ENCODE results near the gene GAA. TPM values are rescaled to one million over a fixed set of nuclear protein-coding genes. Genes with fewer than 3 reads are reported as not detected.

GAA gene
- 28.9 and 30.3 TPM in 2 replicates for total RNA-seq (2021)
- long read RNA-seq, transcript GAA-201 (20 exons, 3,626 nt), result minor isoform, 34 of 230 reads
- long read RNA-seq, transcript GAA-202 (21 exons, 3,549 nt), result major isoform, 79 of 230 reads
- long read RNA-seq, partial matches to known transcripts, result 34 of 230 reads
- long read RNA-seq, other reads (novel, unspliced or antisense), result 80 of 230 reads

DNA sequence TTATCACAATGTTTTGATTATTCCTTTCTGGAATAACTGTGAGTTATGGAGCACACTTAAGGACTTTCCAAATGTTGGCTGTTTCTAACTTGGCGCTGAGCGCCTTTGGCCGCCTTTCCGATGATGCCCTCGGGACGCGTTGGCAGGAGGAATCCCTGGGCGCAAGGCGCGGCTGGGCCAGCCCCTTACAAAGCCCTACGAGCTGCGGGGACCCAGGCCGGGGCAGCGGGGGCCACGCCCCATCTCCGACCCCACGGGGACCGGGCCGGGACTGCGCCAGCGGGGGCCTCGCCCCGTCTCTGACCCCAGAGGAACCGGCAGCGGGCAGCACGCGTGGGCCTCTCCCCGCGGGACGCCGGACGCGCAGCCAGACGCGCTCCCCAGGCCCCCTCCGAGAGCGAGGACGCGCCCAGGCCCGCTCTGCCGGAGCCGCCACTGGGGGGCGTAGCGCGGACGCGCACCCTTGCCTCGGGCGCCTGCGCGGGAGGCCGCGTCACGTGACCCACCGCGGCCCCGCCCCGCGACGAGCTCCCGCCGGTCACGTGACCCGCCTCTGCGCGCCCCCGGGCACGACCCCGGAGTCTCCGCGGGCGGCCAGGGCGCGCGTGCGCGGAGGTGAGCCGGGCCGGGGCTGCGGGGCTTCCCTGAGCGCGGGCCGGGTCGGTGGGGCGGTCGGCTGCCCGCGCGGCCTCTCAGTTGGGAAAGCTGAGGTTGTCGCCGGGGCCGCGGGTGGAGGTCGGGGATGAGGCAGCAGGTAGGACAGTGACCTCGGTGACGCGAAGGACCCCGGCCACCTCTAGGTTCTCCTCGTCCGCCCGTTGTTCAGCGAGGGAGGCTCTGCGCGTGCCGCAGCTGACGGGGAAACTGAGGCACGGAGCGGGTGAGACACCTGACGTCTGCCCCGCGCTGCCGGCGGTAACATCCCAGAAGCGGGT, at the start of gene GAA:
Gene GAA (plus strand): TSS at position 571 of the 935 bp plus-strand sequence. CDS start 3,006 bp downstream, outside the sequence.
- H3K27me3 Mint-ChIP-seq (ENCODE audit: low read depth), result peaks cover 14% of the 10 kb centered on the region
- no peaks in the 10 kb centered on the region for H3K9me3 Mint-ChIP-seq
- H3K56ac ChIP-seq (ENCODE audit: insufficient read length, low read depth, low read length), result no peak within 1 kb of the TSS
- no peak within 1 kb of the TSS for H2BK120ac ChIP-seq (ENCODE audit: low read depth, low read length, poor library complexity, severe bottlenecking)
- no peaks in the 10 kb centered on the region for H4K20me1 ChIP-seq (ENCODE audit: control insufficient read depth, insufficient read depth, insufficient read length)
- no peak within 1 kb of the TSS for H4K8ac ChIP-seq (replicated peaks; ENCODE audit: insufficient read length, low read depth, low read length)
- no peak within 1 kb of the TSS for H2AK5ac ChIP-seq (ENCODE audit: insufficient read length, low read length)
- no peak within 1 kb of the TSS for H2BK20ac ChIP-seq (ENCODE audit: low read depth, low read length, poor library complexity, severe bottlenecking)
- H3K79me1 ChIP-seq (ENCODE audit: insufficient read depth, low read depth, low read length, poor library complexity, severe bottlenecking), result no peaks in the 10 kb centered on the region
- H3K4me1 Mint-ChIP-seq, result peaks cover 18 to 30% of the 10 kb centered on the region in 2 experiments
- no peak within 1 kb of the TSS for H3T11ph ChIP-seq (ENCODE audit: low read length)
- no peaks in the 10 kb centered on the region; the same call in 1 of the 2 replicates for H3K27me3 ChIP-seq (ENCODE audit: insufficient read depth, low read length)
- H3K79me2 ChIP-seq (ENCODE audit: insufficient read depth, low read length), result no peaks in the 10 kb centered on the region
- H3K4ac ChIP-seq (ENCODE audit: low read depth, low read length), result no peak within 1 kb of the TSS
- no peak within 1 kb of the TSS for H2BK12ac ChIP-seq (ENCODE audit: insufficient read length, low read depth, low read length)
- H4K5ac ChIP-seq (ENCODE audit: insufficient read length, low read depth, low read length), result no peak within 1 kb of the TSS
- WGBS (ENCODE audit: extremely low coverage, insufficient read length, low lambda C conversion rate), result no CpG with 5 or more reads among the region's 114 CpGs
- peak within 1 kb of the TSS; percentile 82 to 89 for H3K4me3 Mint-ChIP-seq
- peaks cover 0 to 7% (median 0%) of the 10 kb centered on the region in 3 experiments; a peak in 3 of 7 replicates for H3K36me3 Mint-ChIP-seq (ENCODE audit: insufficient read depth in 1 of 3, low read depth in 3 of 3)
- peak within 1 kb of the TSS; percentile 74 for H3K14ac ChIP-seq (ENCODE audit: insufficient read depth, low read length)
- TF ChIP-seq, protein P1, sequence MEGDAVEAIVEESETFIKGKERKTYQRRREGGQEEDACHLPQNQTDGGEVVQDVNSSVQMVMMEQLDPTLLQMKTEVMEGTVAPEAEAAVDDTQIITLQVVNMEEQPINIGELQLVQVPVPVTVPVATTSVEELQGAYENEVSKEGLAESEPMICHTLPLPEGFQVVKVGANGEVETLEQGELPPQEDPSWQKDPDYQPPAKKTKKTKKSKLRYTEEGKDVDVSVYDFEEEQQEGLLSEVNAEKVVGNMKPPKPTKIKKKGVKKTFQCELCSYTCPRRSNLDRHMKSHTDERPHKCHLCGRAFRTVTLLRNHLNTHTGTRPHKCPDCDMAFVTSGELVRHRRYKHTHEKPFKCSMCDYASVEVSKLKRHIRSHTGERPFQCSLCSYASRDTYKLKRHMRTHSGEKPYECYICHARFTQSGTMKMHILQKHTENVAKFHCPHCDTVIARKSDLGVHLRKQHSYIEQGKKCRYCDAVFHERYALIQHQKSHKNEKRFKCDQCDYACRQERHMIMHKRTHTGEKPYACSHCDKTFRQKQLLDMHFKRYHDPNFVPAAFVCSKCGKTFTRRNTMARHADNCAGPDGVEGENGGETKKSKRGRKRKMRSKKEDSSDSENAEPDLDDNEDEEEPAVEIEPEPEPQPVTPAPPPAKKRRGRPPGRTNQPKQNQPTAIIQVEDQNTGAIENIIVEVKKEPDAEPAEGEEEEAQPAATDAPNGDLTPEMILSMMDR (conservative IDR thresholded peaks at IDR 0.05), result peak; percentile 91
- H2BK15ac ChIP-seq (ENCODE audit: low read depth, low read length), result no peak within 1 kb of the TSS
- no peak within 1 kb of the TSS for H2BK5ac ChIP-seq (ENCODE audit: insufficient read length, low read length)
- H3K23ac ChIP-seq (ENCODE audit: insufficient read length, low read depth, low read length), result no peak within 1 kb of the TSS
- no peak within 1 kb of the TSS for H4K91ac ChIP-seq (ENCODE audit: insufficient read length, low read depth, low read length)
- H3K27ac ChIP-seq (ENCODE audit: insufficient read length, low read depth, low read length), result no peak within 1 kb of the TSS
- DNase-seq, result peak; percentile 90
- H3K4me2 ChIP-seq (ENCODE audit: insufficient read depth, insufficient read length, low read length), result peak within 1 kb of the TSS; percentile 47
- peak within 1 kb of the TSS; percentile 43 for H3K18ac ChIP-seq (ENCODE audit: insufficient read length, low read depth, low read length)
- peak within 1 kb of the TSS in 2 of 3 experiments; percentile 56 to 94; a peak in 4 of 7 replicates for H3K27ac Mint-ChIP-seq
- H3K23me2 ChIP-seq (ENCODE audit: insufficient read length, low read depth, low read length, poor library complexity, severe bottlenecking), result peaks cover 8% of the 10 kb centered on the region
- H3K9me3 ChIP-seq (ENCODE audit: control insufficient read depth, low read depth, low read length), result no peaks in the 10 kb centered on the region
- H3K4me1 ChIP-seq (ENCODE audit: insufficient read depth, low read length), result peaks cover 5% of the 10 kb centered on the region; the same call in 1 of the 2 replicates
- H3K9ac ChIP-seq (ENCODE audit: extremely low read depth, insufficient read length, low read length), result peak within 1 kb of the TSS; percentile 54
- H2AFZ ChIP-seq (ENCODE audit: low read length), result no peak within 1 kb of the TSS

All from H9 (cell line).